Head of caudate nucleus (tissue), 42 donors: Measurements from ENCODE around the gene TBL1X.

Source experiments
- DNase-seq, 42 donors: peaks; one replicate each; pipeline versions ENCODE4 v3.0.0 to v3.0.0-alpha.2; 2020 to 2021; ENCODE audit warnings: mixed read lengths in 7 of 42
- intact Hi-C: fragments of 100-400 bp; cut with DNase I; formaldehyde crosslinking; loops from one replicate; pipeline ENCODE4 v1.15.0; 2022

The TBL1X gene

GRCh38 chrX:9604111-9604907 lies 139.5 kb downstream of the TBL1X start:
- intact Hi-C loops: no loop called here
- DNase-seq: peak; percentile 12 to 89 (median 72)

- intact Hi-C loops: no loop called here
- DNase-seq: no peak
Observed at GRCh38 chrX:9604908-9605306, 140.0 kb downstream of the TBL1X start.

- DNase-seq: no peak
- intact Hi-C loops: no loop called here
Observed at GRCh38 chrX:9605484-9605883, 140.6 kb downstream of the TBL1X start.

DNA sequence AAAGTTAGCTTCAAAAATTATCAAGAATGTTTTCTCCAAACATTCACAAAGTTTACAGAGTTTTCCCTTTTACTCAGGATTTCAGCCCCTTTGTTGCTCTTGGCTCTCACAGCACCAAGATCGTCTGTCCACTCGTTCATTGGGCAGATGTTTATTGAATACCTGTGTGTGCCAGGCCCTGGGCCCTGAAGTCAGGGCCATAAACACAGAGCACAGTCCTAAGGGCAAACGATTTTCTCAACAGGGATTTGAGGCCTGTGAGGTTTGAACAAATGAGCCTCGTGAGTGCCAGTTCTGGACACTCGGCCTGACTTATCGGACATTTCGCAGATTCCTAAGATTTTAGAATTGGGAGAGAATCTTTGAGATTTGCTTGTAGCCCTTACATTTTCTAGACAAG lies 142.1 kb downstream of the TBL1X start:
- no peak for DNase-seq
- intact Hi-C loops: no loop called here

DNA sequence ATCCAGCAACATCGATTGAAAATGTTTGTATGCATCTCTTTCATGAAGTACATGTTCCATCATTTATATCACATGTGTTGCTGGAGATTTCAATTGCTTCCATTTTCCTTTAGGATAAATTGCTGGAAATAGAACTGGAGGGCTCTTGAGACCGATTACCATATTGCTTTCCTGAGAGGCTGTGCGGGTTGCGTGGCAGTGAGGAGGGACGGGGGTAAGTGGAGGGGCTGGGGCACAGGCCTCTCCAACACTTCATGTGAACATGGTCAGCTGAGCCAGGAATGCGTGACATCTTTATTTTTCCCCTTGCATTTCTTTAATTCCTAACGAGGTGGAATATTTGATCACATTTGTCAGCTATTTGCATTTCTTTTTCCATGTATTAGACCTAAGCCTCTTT lies 144.6 kb downstream of the TBL1X start:
- intact Hi-C loops: no loop called here
- DNase-seq: no peak

GRCh38 chrX:9609987-9610386 lies 145.1 kb downstream of the TBL1X start:
- peak in 1 of 42 donors; percentile 22 for DNase-seq
- intact Hi-C loops: no loop called here

DNA sequence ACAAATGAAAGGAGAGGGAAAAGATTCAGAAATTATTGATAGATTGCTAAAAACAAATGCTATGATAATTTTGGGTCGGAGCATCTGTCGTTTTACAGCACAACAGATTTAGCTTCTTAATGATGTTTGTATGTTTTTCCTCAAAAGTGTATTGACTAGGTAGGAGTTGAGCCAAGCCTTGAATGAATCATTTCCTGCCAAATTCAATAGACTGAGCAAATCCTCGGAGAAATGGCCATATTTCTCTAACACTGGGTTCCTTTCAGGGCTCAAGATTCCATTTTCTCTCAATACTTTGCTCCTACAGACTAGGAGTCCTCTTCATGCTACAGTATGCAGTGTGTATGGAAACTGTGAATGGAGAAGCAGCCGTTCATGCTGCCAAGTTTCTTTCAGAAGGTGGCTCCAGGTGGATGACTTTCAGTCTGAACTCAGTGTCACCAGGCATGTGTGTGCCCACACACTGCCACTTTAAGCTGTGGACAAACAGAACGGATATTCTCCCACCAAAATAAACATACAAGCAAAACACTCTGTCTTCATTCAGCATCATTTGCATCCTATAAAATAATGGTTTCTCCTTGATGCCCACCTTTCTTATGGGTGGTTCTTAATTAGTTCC lies 146.0 kb downstream of the TBL1X start:
- intact Hi-C loops: no loop called here
- DNase-seq: no peak

GRCh38 chrX:9611436-9612145 lies 146.7 kb downstream of the TBL1X start:
- intact Hi-C loops: no loop called here

DNA sequence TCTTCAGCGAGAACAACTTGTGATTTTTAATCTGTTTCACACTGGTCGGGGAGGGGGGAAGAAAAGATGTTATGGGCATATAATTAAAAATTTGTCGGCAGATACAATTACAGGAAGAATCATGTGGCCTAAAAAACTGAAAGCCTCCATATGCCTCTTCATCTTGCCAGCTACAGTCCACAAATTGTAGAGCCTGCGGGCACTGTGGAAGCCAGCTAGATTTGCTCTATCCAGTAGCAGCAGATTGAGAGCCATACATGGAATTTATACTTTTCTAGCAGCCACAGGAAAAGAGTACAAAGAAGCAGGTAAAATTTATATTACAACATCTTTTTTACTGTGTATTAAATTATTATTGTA lies 147.3 kb downstream of the TBL1X start:
- DNase-seq: no peak
- intact Hi-C loops: no loop called here

More at GRCh38 chrX:9611436-9612145, 146.7 kb downstream of the TBL1X start:
- DNase-seq: no peak

DNA sequence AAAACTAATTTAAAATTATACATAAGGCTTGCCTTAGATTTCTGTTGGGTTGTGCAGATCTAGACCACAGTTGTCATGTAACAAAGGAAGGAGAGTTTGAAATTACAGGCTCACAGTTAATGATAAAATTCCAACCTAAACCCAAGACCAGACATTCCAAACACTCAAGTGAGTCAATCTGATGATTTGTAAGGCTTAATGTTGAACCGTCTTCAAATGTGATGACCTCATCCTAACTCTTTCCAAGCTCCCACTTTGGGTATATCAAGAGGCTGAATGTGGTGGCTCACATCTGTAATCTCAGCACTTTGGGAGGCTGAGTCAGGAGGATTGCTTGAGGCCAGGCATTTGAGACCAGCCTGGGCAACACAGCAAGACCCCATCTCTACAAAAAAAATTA lies 149.2 kb downstream of the TBL1X start:
- intact Hi-C loops: no loop called here
- no peak for DNase-seq

GRCh38 chrX:9619133-9619532 lies 154.3 kb downstream of the TBL1X start:
- no peak for DNase-seq
- intact Hi-C loops: no loop called here

GRCh38 chrX:9619581-9619980 lies 154.7 kb downstream of the TBL1X start:
- intact Hi-C loops: no loop called here
- no peak for DNase-seq

- intact Hi-C loops: no loop called here
Observed at GRCh38 chrX:9622128-9622527, 157.3 kb downstream of the TBL1X start.

GRCh38 chrX:9626379-9626778 lies 161.5 kb downstream of the TBL1X start:
- intact Hi-C loops: no loop called here
- DNase-seq: no peak

More at GRCh38 chrX:9622128-9622527, 157.3 kb downstream of the TBL1X start:
- DNase-seq: no peak

GRCh38 chrX:9627922-9628321 lies 163.1 kb downstream of the TBL1X start:
- DNase-seq: no peak
- intact Hi-C loops: no loop called here

GRCh38 chrX:9628779-9629493 lies 164.1 kb downstream of the TBL1X start:
- no peak for DNase-seq
- intact Hi-C loops: no loop called here

DNA sequence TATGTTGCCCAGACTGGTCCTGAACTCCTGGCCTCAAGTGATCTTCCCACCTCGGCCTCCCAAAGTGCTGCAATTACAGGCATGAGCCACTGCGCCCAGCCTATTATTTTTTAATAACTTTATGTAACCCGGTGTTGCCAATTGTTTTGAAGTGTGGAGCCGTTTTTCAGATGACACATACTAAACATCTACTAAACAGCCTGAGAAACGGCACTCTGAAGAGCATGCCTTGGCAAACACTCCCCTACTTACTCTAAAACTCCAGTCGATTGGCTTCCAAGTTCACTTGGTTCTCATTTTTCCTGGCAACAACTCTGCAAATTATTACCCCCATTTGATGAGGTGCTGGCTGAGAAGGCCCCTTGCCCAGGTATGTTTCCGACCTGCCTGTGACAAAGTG lies 169.7 kb downstream of the TBL1X start:
- intact Hi-C loops: no loop called here
- DNase-seq: no peak

- peak in 15 of 42 donors; percentile 12 to 53 (median 28) for DNase-seq
- intact Hi-C loops: no loop called here
Observed at GRCh38 chrX:9635368-9635767, 170.5 kb downstream of the TBL1X start.

GRCh38 chrX:9635803-9636202 lies 170.9 kb downstream of the TBL1X start:
- intact Hi-C loops: no loop called here
- no peak for DNase-seq

DNA sequence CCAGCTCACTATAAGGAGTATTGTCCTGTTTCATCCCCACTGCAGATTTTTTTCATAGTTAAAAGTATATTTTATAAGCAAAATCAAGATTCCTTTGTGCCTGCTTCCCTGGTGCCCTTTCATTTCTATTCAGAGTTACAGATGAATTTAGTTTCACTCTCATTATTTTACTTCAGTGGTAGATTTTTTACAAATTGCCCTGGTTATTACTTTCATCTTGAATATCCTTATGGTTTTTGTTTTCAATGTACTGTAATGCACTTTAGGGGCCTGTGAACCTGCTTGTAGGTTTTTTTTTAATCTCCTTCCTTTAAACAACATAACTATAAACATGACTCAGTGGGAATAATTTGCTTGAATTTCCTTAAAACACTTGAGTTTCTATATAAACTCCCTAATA lies 174.0 kb downstream of the TBL1X start:
- intact Hi-C loops: no loop called here
- DNase-seq: no peak
